Measurements from ENCODE around the gene TTC27.
"Not testable (repeated sequence)": the region's sequence is repeated elsewhere in the genome, so short reads cannot be mapped to it uniquely, and the experiment has no call there.

Gene TTC27

GRCh38 chr2:32721376-32721775, 93.5 kb downstream of the TTC27 start:
- DNase-seq = no peak

GRCh38 chr2:32723467-32724079, 95.7 kb downstream of the TTC27 start:
- no peak for DNase-seq

- DNase-seq = not testable (repeated sequence)
Measured at GRCh38 chr2:32726678-32727077, 98.8 kb downstream of the TTC27 start.

GRCh38 chr2:32727157-32727556, 99.3 kb downstream of the TTC27 start:
- DNase-seq = no peak

- not testable (repeated sequence) for DNase-seq
Measured at GRCh38 chr2:32730958-32731357, 103.1 kb downstream of the TTC27 start.

- no peak for DNase-seq
Measured at GRCh38 chr2:32732120-32732519, 104.3 kb downstream of the TTC27 start.

GRCh38 chr2:32732912-32733472, 105.1 kb downstream of the TTC27 start:
- DNase-seq = no peak

GRCh38 chr2:32735348-32735747, 107.5 kb downstream of the TTC27 start:
- no peak for DNase-seq

- DNase-seq = no peak
Measured at GRCh38 chr2:32738939-32739338, 111.1 kb downstream of the TTC27 start.

GRCh38 chr2:32739664-32740063, 111.8 kb downstream of the TTC27 start:
- DNase-seq = no peak

GRCh38 chr2:32741575-32741974, 113.7 kb downstream of the TTC27 start:
- no peak for DNase-seq

GRCh38 chr2:32742376-32742775, 114.5 kb downstream of the TTC27 start:
- DNase-seq = no peak

GRCh38 chr2:32743480-32744236, 115.8 kb downstream of the TTC27 start:
- DNase-seq = no peak

GRCh38 chr2:32745191-32745590, 117.3 kb downstream of the TTC27 start:
- no peak for DNase-seq

- DNase-seq = no peak
Measured at GRCh38 chr2:32745675-32746074, 117.8 kb downstream of the TTC27 start.

- no peak for DNase-seq
Measured at GRCh38 chr2:32746669-32747068, 118.8 kb downstream of the TTC27 start.

GRCh38 chr2:32748158-32748557, 120.3 kb downstream of the TTC27 start:
- DNase-seq = no peak

- DNase-seq = no peak
Measured at GRCh38 chr2:32750880-32751279, 123.0 kb downstream of the TTC27 start.

GRCh38 chr2:32752205-32752604, 124.4 kb downstream of the TTC27 start:
- no peak for DNase-seq

- no peak for DNase-seq
Measured at GRCh38 chr2:32752952-32753351, 125.1 kb downstream of the TTC27 start.

GRCh38 chr2:32754676-32755075, 126.8 kb downstream of the TTC27 start:
- DNase-seq = not testable (repeated sequence)

GRCh38 chr2:32755666-32756065, 127.8 kb downstream of the TTC27 start:
- no peak for DNase-seq

- no peak for DNase-seq
Measured at GRCh38 chr2:32756074-32756727, 128.4 kb downstream of the TTC27 start.

- DNase-seq = no peak
Measured at GRCh38 chr2:32758232-32758631, 130.4 kb downstream of the TTC27 start.
